GM13976 (cell line): Measurements from ENCODE around the gene GCN1.

Source experiments
- DNase-seq: peaks from one replicate; pipeline ENCODE4 v3.0.0; 2012; ENCODE audit warnings: low spot score
- CTCF ChIP-seq: IDR thresholded peaks from 2 replicates; pipeline ENCODE4 v1.5.1; 2012; ENCODE audit warnings: borderline replicate concordance, mild to moderate bottlenecking; ENCODE audit not compliant: insufficient read depth; ENCODE audit errors: extremely low read depth, missing control alignments, control extremely low read depth
- in situ Hi-C: fragments of 300-500 bp; cut with MboI; formaldehyde crosslinking; loops from one replicate; pipeline ENCODE4 v1.12.0; 2022; ENCODE audit warnings: low sequenced_read_pairs, mixed read lengths, inconsistent platforms; ENCODE audit not compliant: unreplicated experiment

Gene GCN1

GRCh38 chr12:120223458-120224303, 29.2 kb upstream of the GCN1 start:
- in situ Hi-C loops: no loop called here
- TF ChIP-seq CTCF: no peak
- DNase-seq: no peak

- in situ Hi-C loops: no loop called here
- no peak for TF ChIP-seq CTCF
Observed at GRCh38 chr12:120222288-120222832, 27.8 kb upstream of the GCN1 start.

GRCh38 chr12:120221576-120221900, 27.0 kb upstream of the GCN1 start:
- DNase-seq: no peak
- no peak for TF ChIP-seq CTCF
- in situ Hi-C loops: no loop called here

More at GRCh38 chr12:120222288-120222832, 27.8 kb upstream of the GCN1 start:
- DNase-seq: no peak

- DNase-seq: no peak
- TF ChIP-seq CTCF: no peak
- in situ Hi-C loops: no loop called here
Observed at GRCh38 chr12:120220838-120221575, 26.5 kb upstream of the GCN1 start.

GRCh38 chr12:120218680-120219606, 24.4 kb upstream of the GCN1 start:
- no peak for TF ChIP-seq CTCF
- in situ Hi-C loops: no loop called here
- DNase-seq: no peak

GRCh38 chr12:120216742-120217605, 22.5 kb upstream of the GCN1 start:
- in situ Hi-C loops: no loop called here
- DNase-seq: no peak
- no peak for TF ChIP-seq CTCF
